ENCODE data around the gene MEGF8. TPM values are rescaled to one million over a fixed set of nuclear protein-coding genes. Genes with fewer than 3 reads are reported as not detected.

The MEGF8 gene
- total and polyA plus RNA-seq, 9 of the 15 experiments (the other 6 are each of a cell fraction or from before 2014, with no cell fraction given), result 0.28 to 13.1 (median 3.0) TPM

DNA sequence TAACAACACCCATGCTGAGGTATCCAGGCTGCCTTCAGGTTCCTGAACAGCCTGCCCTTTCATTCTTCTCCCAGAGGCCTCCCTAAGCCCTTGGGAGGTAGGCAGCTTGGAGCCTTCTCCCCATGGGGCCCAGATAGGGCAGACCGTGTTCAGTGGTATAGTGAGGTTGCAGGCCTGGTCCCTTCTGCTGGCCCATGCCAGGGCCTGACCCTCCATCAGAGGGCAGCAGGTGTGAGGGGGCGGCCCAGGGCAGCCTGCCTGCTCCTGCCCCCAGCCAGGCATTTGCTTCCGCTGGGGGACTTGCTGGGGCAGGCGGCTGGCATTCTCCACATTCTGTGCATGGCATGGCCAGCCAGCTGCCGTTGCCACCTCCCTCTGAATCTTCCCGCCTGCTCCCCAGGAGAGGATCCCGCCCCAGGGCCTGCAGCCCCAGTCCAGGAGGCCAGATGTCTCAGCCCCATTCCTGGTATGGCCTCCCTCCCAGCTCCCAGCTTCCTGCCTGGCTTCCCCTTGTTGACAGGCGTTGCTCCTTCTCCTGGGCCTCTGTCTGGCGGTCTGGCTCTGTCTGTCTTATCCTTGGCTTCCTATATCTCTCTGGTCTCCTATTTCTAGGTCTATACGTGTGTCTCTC, 47.5 kb upstream of the MEGF8 start:
- H3K4me1 ChIP-seq (replicated peaks in 1 of 2; ENCODE audit: control insufficient read depth in 2 of 2, insufficient read depth in 2 of 2, low read length in 2 of 2), result peaks cover 28 to 63% of the 10 kb centered on the region in 2 experiments

GRCh38 chr19:42278452-42279154, 46.8 kb upstream of the MEGF8 start:
- Histone ChIP-seq H2AFZ (ENCODE audit: low read depth, low read length) (no peak overlapping the region), H3K4me3 (no peak overlapping the region), H3K27me3 (ENCODE audit: control insufficient read depth in 2 of 2, insufficient read depth in 2 of 2, low read length in 2 of 2) (no peaks in the 10 kb centered on the region; a peak in 1 of 5 replicates), H3K9ac (ENCODE audit: insufficient read depth in 1 of 2, low read depth in 2 of 2, low read length in 2 of 2) (peak overlapping the region in 1 of 2 experiments; percentile 90; a peak in 2 of 4 replicates), H4K20me1 (replicated peaks; ENCODE audit: control insufficient read depth, insufficient read depth, low read length) (no peaks in the 10 kb centered on the region), H3K9me3 (replicated peaks; ENCODE audit: control insufficient read depth, insufficient read depth, low read depth, low read length) (no peaks in the 10 kb centered on the region), H3K4me1 (replicated peaks in 1 of 2; ENCODE audit: control insufficient read depth in 2 of 2, insufficient read depth in 2 of 2, low read length in 2 of 2) (peaks cover 34 to 63% of the 10 kb centered on the region in 2 experiments), H3K27ac (ENCODE audit: extremely low read depth, low read depth, low read length) (peak overlapping the region; percentile 69; the same call in 1 of the 3 replicates), H3K9me1 (ENCODE audit: control insufficient read depth, insufficient read depth, low read length) (no peaks in the 10 kb centered on the region), H3K36me3 (ENCODE audit: control insufficient read depth, insufficient read depth, low read length) (peaks cover 33% of the 10 kb centered on the region), H3K79me2 (ENCODE audit: control insufficient read depth, insufficient read depth, low read length) (peaks cover 55% of the 10 kb centered on the region), H3K4me2 (ENCODE audit: insufficient read depth, low read length) (no peak overlapping the region)
- TF ChIP-seq IFI16 (CRISPR knock-in tag; IDR thresholded peaks at IDR 0.05) (no peak), NFIC (IDR thresholded peaks at IDR 0.05) (no peak), RNF2 (IDR thresholded peaks at IDR 0.05) (no peak), ZNF707 (CRISPR knock-in tag; conservative IDR thresholded peaks at IDR 0.05) (no peak), SRSF7 (optimal IDR thresholded peaks at IDR 0.05; ENCODE audit: low read depth, low read length) (no peak), JUNB (CRISPR knock-in tag; conservative IDR thresholded peaks at IDR 0.05) (no peak), POLR2AphosphoS5 (IDR thresholded peaks at IDR 0.05; ENCODE audit: control insufficient read depth, insufficient read depth, low read depth, low read length) (no peak), TAF9B (IDR thresholded peaks at IDR 0.05; ENCODE audit: partially characterized antibody) (no peak), POLR2H (tag; IDR thresholded peaks at IDR 0.05; ENCODE audit: low read depth) (no peak), U2AF2 (optimal IDR thresholded peaks at IDR 0.05; ENCODE audit: low read depth, low read length) (no peak), ZNF436 (CRISPR knock-in tag; IDR thresholded peaks at IDR 0.05) (no peak), BACH1 (tag; IDR thresholded peaks at IDR 0.05) (no peak)
- ChIA-PET CTCF (ENCODE audit: low intra/inter-chr PET ratio) (interaction anchor here (2.4 kb wide), 1 partner anchor 33 kb away, joined by 24 read pairs; no protein-coding TSS in a partner anchor), POLR2A (interaction anchor here (0.6 to 3.6 kb wide), 9 partner anchors 8 to 139 kb away, joined by 3 to 16 read pairs (median 4); partner anchors contain the start of gene CIC)
- in situ Hi-C loops (cut with MboI), result no loop called here
- ATAC-seq (no peak), FAIRE-seq (no peak), DNase-seq (ENCODE audit: extremely low read depth in 1 of 4, low spot score in 3 of 4) (no peak)
- intact Hi-C loops (cut with micrococcal nuclease), result loop anchor here (1.0 kb wide), 1 partner anchor 32 kb away; no protein-coding TSS in a partner anchor
- no TSS peak for BruUV-seq (replicated peaks)
- 80% methylated on average over 5 of the region's 5 CpGs for WGBS (ENCODE audit: insufficient coverage, low coverage, missing lambda C conversion rate)

More for the DNA sequence above, 47.5 kb upstream of the MEGF8 start:
- peaks cover 49% of the 10 kb centered on the region for H3K79me2 ChIP-seq (ENCODE audit: control insufficient read depth, insufficient read depth, low read length)
- no peaks in the 10 kb centered on the region for H3K9me3 ChIP-seq (replicated peaks; ENCODE audit: control insufficient read depth, insufficient read depth, low read depth, low read length)
- H3K9ac ChIP-seq (ENCODE audit: insufficient read depth in 1 of 2, low read depth in 2 of 2, low read length in 2 of 2), result peak overlapping the region in 1 of 2 experiments; percentile 90; a peak in 2 of 4 replicates
- H3K9me1 ChIP-seq (ENCODE audit: control insufficient read depth, insufficient read depth, low read length), result no peaks in the 10 kb centered on the region
- ATAC-seq (no peak), DNase-seq (ENCODE audit: extremely low read depth in 1 of 4, low spot score in 3 of 4) (no peak), FAIRE-seq (no peak)
- POLR2A ChIA-PET, result interaction anchor here (0.9 to 3.6 kb wide), 3 partner anchors 8 to 34 kb away, joined by 3 to 16 read pairs (median 4); partner anchors contain the start of gene CIC
- H3K36me3 ChIP-seq (ENCODE audit: control insufficient read depth, insufficient read depth, low read length), result peaks cover 40% of the 10 kb centered on the region
- no peak overlapping the region for H3K4me3 ChIP-seq
- CTCF ChIA-PET (ENCODE audit: low intra/inter-chr PET ratio), result interaction anchor here (0.5 kb wide), 1 partner anchor 50 kb away, joined by 7 read pairs; no protein-coding TSS in a partner anchor
- no peak overlapping the region for H3K4me2 ChIP-seq (ENCODE audit: insufficient read depth, low read length)
- intact Hi-C loops (cut with micrococcal nuclease), result no loop called here
- in situ Hi-C loops (cut with MboI), result no loop called here
- H3K27ac ChIP-seq (ENCODE audit: extremely low read depth, low read depth, low read length), result no peak overlapping the region
- no peak overlapping the region for H2AFZ ChIP-seq (ENCODE audit: low read depth, low read length)
- no peaks in the 10 kb centered on the region for H4K20me1 ChIP-seq (replicated peaks; ENCODE audit: control insufficient read depth, insufficient read depth, low read length)
- TF ChIP-seq RBFOX2 (IDR thresholded peaks at IDR 0.05; ENCODE audit: low read depth, low read length) (peak; percentile 40), POLR2G (IDR thresholded peaks at IDR 0.05; ENCODE audit: low read depth, low read length) (peak; percentile 46; the same call in 1 of the 2 replicates), PHF8 (IDR thresholded peaks at IDR 0.05; ENCODE audit: borderline replicate concordance, low read length) (no peak)
- WGBS (ENCODE audit: insufficient coverage, low coverage, missing lambda C conversion rate), result 78% methylated on average over 9 of the region's 10 CpGs
- no peaks in the 10 kb centered on the region for H3K27me3 ChIP-seq (ENCODE audit: control insufficient read depth in 2 of 2, insufficient read depth in 2 of 2, low read length in 2 of 2)
- BruUV-seq (replicated peaks), result no TSS peak

All from K562 (cell line).